ENCODE results near the gene DTNB. TPM values are rescaled to one million over a fixed set of nuclear protein-coding genes. Genes with fewer than 3 reads are reported as not detected.

DTNB gene
- total and polyA plus RNA-seq, 2 experiments from 2014 or later = 10.3 to 13.9 TPM

- no peaks in the 10 kb centered on the region for H3K79me2 ChIP-seq
- H3K27me3 ChIP-seq = no peaks in the 10 kb centered on the region
- no peaks in the 10 kb centered on the region for H4K20me1 ChIP-seq (ENCODE audit: insufficient read depth, poor library complexity, severe bottlenecking)
- H3K36me3 ChIP-seq (replicated peaks; ENCODE audit: insufficient read depth, low read depth) = no peaks in the 10 kb centered on the region
- no peak overlapping the region for H3K4me3 ChIP-seq
- H3K4me2 ChIP-seq = no peak overlapping the region
- peaks cover 36% of the 10 kb centered on the region for H3K4me1 ChIP-seq (ENCODE audit: insufficient read depth)
- no peak overlapping the region for H2AFZ ChIP-seq
- H3K9me2 ChIP-seq (replicated peaks; ENCODE audit: insufficient read depth) = no peaks in the 10 kb centered on the region
- DNase-seq (ENCODE audit: low spot score) = no peak
- WGBS (ENCODE audit: low lambda C conversion rate, missing lambda C conversion rate) = 75% methylated on average over 11 of the region's 11 CpGs
- TF ChIP-seq EZH2phosphoT487 (IDR thresholded peaks at IDR 0.05; ENCODE audit: low read depth, severe bottlenecking, unreplicated experiment) = no peak
- no peak for TF ChIP-seq CTCF (IDR thresholded peaks at IDR 0.05; ENCODE audit: poor library complexity)
- no peak for TF ChIP-seq EZH2 (IDR thresholded peaks at IDR 0.05; ENCODE audit: borderline replicate concordance)
- peaks cover 16% of the 10 kb centered on the region for H3K9me3 ChIP-seq (ENCODE audit: low read depth)
- peak overlapping the region; percentile 84 for H3K27ac ChIP-seq
Measured at GRCh38 chr2:25478736-25479135, 194.6 kb downstream of the DTNB start.

GRCh38 chr2:25473758-25474340 is 199.5 kb downstream of the DTNB start:
- no peak for DNase-seq (ENCODE audit: low spot score)
- no peaks in the 10 kb centered on the region for H3K36me3 ChIP-seq (replicated peaks; ENCODE audit: insufficient read depth, low read depth)
- no peak for TF ChIP-seq EZH2phosphoT487 (IDR thresholded peaks at IDR 0.05; ENCODE audit: low read depth, severe bottlenecking, unreplicated experiment)
- no peak for TF ChIP-seq EZH2 (IDR thresholded peaks at IDR 0.05; ENCODE audit: borderline replicate concordance)
- TF ChIP-seq CTCF (IDR thresholded peaks at IDR 0.05; ENCODE audit: poor library complexity) = no peak
- no peak overlapping the region for H3K4me2 ChIP-seq
- H2AFZ ChIP-seq = no peak overlapping the region
- H4K20me1 ChIP-seq (ENCODE audit: insufficient read depth, poor library complexity, severe bottlenecking) = no peaks in the 10 kb centered on the region
- no peaks in the 10 kb centered on the region for H3K27me3 ChIP-seq
- no peak overlapping the region for H3K4me3 ChIP-seq
- no peaks in the 10 kb centered on the region for H3K9me2 ChIP-seq (replicated peaks; ENCODE audit: insufficient read depth)
- H3K4me1 ChIP-seq (ENCODE audit: insufficient read depth) = peaks cover 6% of the 10 kb centered on the region
- 80% methylated on average over 12 of the region's 12 CpGs for WGBS (ENCODE audit: low lambda C conversion rate, missing lambda C conversion rate)
- no peaks in the 10 kb centered on the region for H3K79me2 ChIP-seq
- H3K27ac ChIP-seq = peak overlapping the region; percentile 20
- peaks cover 16% of the 10 kb centered on the region for H3K9me3 ChIP-seq (ENCODE audit: low read depth)

- Histone ChIP-seq H3K27ac (peak overlapping the region; percentile 20), H3K4me3 (no peak overlapping the region), H3K9me3 (ENCODE audit: low read depth) (peaks cover 16% of the 10 kb centered on the region), H2AFZ (no peak overlapping the region), H4K20me1 (ENCODE audit: insufficient read depth, poor library complexity, severe bottlenecking) (no peaks in the 10 kb centered on the region), H3K79me2 (no peaks in the 10 kb centered on the region), H3K27me3 (no peaks in the 10 kb centered on the region), H3K4me2 (no peak overlapping the region), H3K9me2 (replicated peaks; ENCODE audit: insufficient read depth) (no peaks in the 10 kb centered on the region), H3K4me1 (ENCODE audit: insufficient read depth) (peaks cover 6% of the 10 kb centered on the region), H3K36me3 (replicated peaks; ENCODE audit: insufficient read depth, low read depth) (no peaks in the 10 kb centered on the region)
- TF ChIP-seq CTCF (IDR thresholded peaks at IDR 0.05; ENCODE audit: poor library complexity) (no peak), EZH2phosphoT487 (IDR thresholded peaks at IDR 0.05; ENCODE audit: low read depth, severe bottlenecking, unreplicated experiment) (no peak), EZH2 (IDR thresholded peaks at IDR 0.05; ENCODE audit: borderline replicate concordance) (no peak)
- 44% methylated on average over 1 of the region's 1 CpG for WGBS (ENCODE audit: low lambda C conversion rate, missing lambda C conversion rate)
- DNase-seq (ENCODE audit: low spot score) = no peak
Measured at GRCh38 chr2:25473131-25473530, 200.2 kb downstream of the DTNB start.
